HG03103 (cell line): ENCODE measurements around the gene AHNAK.
"Not testable (repeated sequence)": the region's sequence is repeated elsewhere in the genome, so short reads cannot be mapped to it uniquely, and the experiment has no call there.

ENCODE experiments used
- ATAC-seq: cut with Tn5 transposase; IDR thresholded peaks from one replicate; pipeline ENCODE4 v1.9.1; 2021; ENCODE audit warnings: low read depth; ENCODE audit not compliant: unreplicated experiment

Gene AHNAK, protein sequence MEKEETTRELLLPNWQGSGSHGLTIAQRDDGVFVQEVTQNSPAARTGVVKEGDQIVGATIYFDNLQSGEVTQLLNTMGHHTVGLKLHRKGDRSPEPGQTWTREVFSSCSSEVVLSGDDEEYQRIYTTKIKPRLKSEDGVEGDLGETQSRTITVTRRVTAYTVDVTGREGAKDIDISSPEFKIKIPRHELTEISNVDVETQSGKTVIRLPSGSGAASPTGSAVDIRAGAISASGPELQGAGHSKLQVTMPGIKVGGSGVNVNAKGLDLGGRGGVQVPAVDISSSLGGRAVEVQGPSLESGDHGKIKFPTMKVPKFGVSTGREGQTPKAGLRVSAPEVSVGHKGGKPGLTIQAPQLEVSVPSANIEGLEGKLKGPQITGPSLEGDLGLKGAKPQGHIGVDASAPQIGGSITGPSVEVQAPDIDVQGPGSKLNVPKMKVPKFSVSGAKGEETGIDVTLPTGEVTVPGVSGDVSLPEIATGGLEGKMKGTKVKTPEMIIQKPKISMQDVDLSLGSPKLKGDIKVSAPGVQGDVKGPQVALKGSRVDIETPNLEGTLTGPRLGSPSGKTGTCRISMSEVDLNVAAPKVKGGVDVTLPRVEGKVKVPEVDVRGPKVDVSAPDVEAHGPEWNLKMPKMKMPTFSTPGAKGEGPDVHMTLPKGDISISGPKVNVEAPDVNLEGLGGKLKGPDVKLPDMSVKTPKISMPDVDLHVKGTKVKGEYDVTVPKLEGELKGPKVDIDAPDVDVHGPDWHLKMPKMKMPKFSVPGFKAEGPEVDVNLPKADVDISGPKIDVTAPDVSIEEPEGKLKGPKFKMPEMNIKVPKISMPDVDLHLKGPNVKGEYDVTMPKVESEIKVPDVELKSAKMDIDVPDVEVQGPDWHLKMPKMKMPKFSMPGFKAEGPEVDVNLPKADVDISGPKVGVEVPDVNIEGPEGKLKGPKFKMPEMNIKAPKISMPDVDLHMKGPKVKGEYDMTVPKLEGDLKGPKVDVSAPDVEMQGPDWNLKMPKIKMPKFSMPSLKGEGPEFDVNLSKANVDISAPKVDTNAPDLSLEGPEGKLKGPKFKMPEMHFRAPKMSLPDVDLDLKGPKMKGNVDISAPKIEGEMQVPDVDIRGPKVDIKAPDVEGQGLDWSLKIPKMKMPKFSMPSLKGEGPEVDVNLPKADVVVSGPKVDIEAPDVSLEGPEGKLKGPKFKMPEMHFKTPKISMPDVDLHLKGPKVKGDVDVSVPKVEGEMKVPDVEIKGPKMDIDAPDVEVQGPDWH (N-terminal part only)

DNA sequence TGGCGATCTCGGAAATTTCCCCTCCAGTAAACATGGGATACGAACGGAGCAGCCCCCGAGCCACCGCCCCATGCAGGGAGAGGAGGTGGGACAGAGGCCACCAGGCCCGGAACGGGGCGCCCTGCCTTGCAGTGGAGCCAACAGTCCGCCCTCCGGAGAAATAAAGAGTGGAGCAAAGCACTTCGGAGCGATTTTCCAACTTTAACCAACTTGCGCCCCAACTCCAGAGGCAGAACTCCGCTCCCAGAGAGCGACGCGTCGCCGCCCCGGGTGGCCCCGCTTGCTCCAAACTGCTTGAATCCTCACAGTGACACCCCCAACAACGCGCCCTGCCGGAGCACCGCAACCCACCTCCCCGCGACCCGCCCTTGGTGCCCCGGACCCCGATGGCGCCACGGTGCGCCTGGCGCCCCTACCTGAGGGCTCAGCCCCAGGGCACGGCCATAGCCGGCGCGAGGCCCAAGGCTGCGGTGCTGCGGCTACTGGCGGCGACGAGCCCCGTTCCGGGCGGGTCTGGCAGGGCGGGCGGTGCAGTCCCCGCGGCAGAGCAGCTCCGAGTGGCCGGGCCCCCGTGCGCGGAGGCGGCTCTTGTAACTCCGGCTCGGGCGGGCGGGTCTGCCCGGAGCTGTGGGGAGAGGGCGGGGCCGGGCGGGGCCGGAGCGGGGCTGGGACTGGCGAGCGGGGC is at the start of gene AHNAK:
Gene AHNAK (minus strand): TSS at position 563 of the 685 bp plus-strand sequence. CDS start 10,708 bp downstream, outside the sequence.
- no peak for ATAC-seq

DNA sequence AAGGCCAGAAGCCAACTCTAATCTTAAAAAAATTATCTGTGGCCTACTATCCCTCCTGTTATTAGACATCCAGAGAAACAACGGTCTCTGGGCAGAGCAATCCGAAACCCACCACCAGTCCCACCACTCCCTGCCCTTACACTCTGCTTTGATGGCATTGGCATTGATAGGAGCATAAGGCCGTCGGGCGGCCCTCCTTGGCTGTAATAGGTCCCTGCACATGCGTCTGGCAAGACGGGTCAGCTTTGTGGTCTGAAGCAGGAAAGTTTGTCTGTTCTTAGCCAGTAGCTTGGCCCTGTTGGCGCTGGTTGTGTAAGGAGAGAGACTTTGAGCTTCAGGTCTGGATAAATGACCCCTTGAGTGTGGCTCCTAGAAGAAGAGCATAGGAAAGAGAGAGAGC is 48.5 kb upstream of the AHNAK start:
- ATAC-seq, result no peak

DNA sequence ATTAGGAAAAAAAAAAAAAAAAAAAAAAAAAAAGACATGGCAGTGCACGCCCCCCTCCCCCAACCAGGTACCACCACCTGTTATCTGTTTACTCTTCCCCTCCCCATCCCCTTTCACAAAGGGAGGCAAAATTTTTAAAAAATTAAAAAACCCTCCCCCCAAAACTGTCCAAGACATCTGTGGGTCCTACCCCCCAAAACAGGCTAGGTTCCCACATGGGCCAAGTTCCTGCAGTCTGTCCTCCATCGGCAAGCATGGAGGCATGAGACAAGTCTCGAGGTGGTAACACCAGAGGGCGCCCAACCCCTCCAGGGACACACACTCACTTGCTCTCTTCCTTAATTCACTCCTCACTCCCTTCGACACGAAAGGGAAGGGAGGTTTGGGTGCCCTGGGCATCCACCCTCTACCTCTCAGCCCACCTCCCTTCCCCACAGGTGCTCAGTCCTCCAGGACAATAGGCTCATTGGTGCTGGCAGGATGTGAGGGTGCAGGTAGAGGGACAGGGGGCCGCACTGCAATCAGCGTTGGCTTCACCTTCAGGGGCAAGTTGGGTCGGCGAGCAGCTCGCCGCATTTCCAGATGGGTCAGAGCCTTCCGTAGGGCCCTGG is 46.9 kb upstream of the AHNAK start:
- no peak for ATAC-seq

DNA sequence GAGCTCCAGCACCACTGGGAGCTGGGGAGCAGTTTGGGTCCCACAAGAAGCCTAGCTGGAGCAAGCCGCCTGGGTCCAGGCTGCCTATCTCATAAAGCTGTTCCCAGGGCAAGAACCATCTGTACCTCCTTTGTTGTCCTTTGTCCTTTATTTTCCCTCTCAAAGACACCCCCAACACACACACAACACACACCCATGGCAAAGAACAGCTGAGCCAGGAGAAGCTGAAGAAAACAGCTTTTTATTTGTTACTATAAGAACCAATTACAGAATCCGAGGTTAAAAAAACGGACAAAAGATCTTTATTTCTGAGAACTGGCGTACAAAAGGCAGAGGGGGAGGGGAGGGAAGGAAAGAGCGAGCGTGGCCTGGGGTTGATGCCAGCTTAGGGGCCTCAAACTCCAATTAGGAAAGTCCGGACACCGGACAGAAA is 46.4 kb upstream of the AHNAK start:
- no peak for ATAC-seq

DNA sequence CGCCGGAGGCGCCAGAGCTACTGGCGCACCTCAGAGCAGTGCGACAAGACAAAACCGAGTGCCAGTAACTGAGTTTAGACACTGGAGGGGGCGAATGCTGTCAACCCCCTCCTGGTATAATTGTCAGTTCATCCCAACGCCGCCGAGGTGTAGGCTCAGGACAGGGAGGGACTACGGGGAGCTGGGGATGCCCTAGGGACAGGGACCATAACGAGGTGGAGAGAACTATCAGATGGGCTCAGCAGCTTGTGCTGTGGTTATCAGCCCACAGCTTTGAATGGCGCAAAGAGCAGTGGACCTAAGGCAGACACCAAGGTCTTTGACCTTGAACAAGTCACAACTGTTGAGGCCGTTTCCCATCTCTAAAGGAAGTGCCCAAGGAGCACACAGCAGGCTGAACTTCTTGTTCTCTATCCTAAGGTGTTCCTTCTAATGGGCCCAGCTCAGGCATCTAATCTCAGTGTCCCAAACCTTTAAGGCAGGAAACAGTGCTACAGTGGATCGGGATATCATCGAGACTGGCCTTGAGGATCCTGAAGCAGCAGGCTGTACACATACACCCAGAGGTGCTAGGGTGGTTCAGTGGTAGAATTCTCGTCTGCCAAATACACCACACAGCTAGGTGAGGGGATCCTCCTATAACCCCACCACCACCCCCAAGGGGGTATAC is 45.7 kb upstream of the AHNAK start:
- ATAC-seq, result no peak

DNA sequence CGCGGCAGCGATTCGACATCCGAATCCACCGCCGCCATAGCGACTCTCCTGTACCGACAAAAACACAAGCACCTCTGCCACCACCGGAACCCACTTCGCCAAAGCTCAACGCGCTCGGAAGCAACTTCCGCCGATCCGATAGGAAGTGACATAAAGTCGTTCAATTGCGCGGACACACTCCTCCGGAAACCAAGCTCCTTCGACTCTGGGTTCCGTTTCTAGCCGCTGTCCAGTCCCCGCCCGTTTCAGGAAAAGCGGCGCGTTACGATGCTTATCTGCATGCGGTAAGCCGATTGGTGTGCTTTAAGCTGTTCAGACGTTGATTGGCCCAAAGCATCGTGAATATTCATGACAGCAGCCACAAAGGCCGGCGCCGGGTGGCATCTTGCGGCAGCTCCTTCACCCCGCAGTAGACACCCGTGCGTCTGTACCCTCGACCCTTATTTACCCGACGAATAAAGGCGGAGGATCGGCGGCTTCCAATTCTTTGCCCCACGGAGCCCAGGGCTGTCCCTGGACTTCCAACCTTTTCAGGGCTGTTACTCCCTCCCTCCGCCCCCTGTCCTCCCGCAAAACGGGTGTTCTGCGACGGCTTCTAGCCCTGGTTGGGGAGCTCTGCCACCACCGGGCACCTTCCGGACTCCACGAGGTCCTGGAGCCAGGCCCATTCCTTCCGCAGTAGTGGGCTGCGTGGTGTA is 45.0 kb upstream of the AHNAK start, which contains the start of gene TUT1:
Gene TUT1 (minus strand): TSS at position 76 of the 698 bp plus-strand sequence. CDS start 38 bp downstream, at position 38.
- peak; percentile 79 for ATAC-seq

DNA sequence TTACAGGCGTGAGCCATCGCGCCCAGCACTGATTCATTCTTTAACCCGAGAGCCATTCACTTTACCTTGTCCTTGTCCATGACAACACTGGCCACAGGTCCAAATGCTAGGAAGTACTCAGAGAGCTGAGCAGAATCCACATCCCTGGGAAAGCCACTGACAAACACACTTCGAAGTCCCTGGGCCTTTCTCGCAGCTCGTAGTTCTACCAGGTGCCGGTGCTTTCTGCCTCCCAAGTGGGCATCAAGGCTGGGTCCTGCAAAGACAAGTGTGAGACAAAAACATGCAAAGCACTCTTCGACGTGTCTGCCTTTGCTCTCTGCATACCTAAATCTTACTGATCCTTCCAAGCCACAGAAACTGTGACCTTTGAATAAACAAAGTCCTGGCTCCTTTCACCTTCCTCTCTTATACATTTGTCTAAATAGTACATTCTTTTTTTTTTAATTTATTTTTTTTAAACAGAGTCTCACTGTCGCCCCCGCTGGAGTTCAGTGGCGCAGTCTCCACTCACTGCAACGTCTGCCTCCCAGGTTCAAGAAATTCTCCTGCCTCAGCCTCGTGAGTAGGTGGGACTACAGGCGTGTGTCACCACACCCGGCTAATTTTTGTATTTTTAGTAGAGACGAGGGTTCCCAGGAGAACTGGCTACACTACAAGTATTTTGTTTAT is 42.5 kb upstream of the AHNAK start:
- no peak for ATAC-seq

DNA sequence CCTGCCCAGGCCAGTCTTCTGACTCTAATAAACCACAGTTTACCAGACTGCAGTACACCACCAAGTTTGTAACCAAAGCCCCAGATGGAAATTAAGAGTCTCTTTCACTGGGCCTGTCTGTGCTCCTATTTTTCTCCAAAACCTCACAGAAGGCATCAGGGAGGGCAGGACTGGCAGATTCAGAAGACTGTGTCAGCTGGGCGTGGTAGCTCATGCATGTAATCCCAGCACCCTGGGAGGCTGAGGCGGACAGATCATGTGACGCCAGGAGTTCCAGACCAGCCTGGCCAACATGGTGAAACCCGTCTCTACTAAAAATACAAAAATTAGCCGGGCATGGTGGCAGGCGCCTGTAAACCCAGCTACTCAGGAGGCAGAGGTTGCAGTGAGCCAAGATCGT is 38.8 kb upstream of the AHNAK start:
- ATAC-seq, result not testable (repeated sequence)

DNA sequence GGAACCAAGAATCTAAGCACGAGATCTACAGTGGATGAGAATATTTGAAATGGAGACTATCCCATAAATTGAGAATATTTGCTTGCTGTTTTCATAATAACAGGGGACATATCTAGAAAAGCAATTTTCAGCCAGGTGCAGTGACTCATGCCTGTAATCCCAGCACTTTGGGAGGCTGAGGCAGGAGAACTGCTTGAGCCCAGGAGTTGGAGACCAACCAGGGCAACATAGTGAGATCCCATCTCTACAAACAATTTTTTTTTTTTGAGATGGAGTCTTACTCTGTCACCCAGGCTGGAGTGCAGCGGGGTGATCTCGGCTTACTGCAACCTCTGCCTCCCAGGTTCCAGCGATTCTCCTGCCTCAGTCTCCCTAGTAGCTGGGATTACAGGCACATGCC is 35.1 kb upstream of the AHNAK start:
- not testable (repeated sequence) for ATAC-seq

DNA sequence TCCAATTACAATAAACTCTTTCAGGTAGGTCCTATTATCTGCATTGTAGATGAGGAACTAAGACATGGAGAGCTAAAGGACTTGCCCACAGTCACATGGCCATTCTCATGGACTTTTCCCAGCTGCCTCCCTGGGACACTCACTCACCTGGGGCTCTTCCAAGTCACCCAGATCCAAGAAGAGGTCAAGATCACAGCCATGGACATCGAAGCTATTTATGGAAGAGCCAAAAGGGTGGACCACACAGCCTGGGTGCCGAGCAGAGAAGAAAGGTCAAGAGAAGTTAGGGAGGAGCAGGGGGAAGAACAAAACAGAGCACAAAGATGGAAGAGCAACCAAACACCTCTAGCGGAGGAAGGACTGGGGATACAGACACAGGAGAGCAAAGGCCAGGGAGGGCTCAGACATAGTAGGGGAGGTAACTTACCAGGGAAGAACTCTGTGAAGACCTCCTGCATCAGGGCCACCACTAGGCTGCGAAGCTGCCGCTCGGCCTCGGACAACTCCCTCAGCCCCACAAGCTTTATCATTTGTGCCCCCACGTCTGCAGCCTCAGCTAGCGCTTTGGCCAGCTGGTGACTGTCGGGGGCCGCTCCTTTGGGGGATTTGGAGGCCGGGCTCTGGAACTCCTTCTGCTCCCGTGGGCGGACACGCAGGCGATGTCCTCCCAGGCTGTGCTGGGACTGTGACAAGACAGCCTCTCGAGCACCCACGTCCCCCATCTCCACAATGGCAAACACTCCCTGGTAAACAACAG is 34.5 kb upstream of the AHNAK start:
- no peak for ATAC-seq

DNA sequence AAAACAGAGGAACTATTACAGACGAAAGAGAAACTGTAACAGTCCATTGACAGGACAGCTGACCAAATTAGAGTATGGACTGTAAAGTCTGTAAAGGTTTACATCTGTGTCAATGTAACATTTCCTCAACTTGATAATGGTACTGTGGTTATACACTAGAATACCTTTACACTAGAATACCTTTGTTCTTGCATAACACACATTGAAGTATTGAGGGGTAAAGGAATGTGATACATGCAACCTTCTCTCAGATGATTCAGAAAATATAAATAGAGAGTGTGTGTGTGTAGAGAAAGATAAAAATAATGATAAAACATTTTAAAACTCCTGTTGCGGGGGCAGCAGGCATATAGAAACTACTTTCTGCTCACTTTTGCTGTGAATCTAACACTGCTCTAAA is 32.6 kb upstream of the AHNAK start:
- no peak for ATAC-seq

DNA sequence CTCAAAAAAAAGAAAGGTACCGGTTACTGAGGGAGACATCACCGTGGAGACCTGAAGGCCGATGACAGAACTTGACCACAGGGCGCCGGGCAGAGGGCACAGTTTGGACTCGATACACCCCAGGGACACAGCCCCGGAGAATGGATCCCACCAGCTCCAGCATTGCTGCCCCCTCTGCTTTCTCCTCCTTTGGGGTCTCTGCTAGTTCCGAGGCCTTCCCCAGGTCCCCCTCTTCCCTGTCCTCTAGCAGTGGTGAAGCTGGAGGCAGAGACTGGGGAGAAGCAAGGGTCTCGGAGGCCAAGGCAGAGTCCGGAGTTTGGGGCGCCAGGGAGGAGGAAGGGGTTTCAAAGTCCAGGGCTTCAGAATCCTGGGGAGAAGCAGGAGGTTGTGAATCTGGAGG is 31.9 kb upstream of the AHNAK start:
- no peak for ATAC-seq

DNA sequence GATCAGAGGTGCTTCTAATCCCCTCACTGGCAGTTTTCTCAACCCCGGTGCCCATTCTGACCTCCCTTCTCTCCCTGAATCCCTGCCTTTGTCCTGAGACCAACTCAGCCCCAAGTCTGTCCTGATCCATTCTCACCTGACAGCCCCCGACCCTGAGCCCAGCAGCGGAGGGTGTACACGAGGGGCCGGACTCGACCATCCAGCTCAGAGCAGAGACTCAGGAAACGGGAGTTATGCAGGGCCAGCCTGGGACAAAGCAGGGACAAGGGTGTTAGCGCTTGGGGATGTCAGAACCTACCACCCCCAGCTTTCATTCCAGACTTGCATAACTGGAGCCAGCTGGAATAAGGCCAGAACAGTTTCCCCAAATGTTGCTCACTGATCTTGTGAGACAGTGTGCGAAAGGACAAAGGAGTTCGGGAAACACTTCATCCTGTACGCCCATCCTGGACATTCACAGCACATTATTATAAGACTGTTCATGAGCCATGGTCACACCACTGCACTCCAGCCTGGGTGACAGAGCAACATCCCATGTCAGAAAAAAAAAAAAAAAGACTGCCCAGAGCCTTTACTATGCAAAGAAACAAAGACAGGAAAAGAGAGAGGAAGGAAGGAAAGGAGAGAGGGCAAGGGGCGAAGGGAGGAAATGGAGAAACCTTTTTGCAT is 30.6 kb upstream of the AHNAK start:
- ATAC-seq, result no peak

DNA sequence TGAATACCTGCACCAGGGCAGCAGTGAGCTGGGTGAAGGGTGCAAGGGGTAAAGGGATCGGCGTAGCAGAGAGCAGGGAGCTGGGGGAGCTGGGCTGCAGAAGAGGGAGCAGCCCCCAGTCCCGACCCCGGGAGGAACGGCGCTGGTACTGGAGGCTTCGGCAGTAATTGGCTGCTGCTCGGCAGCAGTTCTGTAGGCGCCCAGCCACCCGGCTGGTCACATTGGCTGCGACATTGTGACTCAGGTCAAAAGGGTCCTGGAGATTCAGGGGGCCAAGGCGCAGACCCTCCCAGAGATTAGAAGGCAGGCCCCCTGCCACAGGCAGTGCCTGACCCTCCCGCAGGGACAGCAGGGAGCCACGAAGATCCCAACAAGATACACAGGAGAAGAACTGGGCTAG is 29.2 kb upstream of the AHNAK start:
- no peak for ATAC-seq

DNA sequence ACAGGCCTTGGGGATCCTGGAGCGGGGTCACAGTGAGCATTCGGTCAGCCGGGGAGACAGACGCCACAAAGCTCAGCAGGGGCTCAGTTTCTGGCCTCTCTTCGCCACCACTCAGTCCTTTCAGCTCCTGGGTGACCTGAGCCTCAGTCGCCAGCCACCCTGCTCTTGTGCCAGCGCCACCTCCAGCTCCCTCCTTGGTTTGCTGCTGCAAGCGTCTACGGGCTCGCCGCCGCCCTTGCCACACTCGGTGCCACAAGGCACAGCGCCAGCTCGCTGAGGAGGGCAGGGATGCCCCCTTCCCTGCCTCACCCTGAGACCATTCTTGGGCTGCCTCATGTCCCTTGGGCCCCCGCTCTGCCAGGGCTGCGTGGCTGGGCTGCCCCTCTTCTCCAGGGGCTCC is 28.6 kb upstream of the AHNAK start:
- no peak for ATAC-seq

DNA sequence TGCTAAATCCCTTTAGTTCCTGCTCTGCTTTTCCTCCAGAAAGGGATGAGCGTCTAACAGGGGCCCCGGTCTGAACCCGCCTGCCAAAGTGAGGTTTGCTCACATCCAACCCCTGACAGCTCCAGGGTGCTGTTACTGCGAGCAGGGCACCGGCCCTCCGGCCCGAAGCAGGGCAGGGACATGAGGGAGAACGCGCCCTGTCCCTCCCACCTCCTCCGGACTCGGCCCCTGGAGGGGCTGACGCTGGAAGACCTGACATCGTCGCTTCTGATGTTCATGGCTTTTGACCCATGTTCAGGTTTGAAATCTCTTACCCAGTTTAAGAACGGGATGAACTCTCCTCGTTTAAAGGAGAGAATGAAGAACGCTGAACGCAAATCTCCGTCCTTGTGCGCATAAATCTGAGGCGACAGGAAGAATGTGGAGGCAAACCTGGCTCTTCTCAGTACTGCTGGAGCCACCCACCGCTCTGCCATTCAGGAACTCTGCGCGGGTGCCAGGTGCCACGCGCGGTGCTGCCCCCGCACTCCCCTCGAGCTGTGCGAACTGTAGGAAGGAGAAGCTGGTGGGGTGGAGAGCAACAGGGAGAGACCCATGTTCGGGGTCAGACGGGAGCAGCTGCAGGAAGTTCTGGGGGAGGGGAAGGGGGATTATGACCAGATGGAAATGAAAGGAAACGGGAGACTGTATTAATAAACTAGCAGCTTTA is 27.9 kb upstream of the AHNAK start:
- no peak for ATAC-seq
